ELF-1 (cell line): ENCODE results near the gene RCAN2.
"Not testable (repeated sequence)": the region's sequence is repeated elsewhere in the genome, so short reads cannot be mapped to it uniquely, and the experiment has no call there.

Source experiments
- DNase-seq: peaks from one replicate; pipeline ENCODE4 v3.0.0-alpha.2; 2016; ENCODE audit warnings: low read depth, low spot score

RCAN2 gene

GRCh38 chr6:46387728-46388127 is 103.5 kb downstream of the RCAN2 start:
- DNase-seq: not testable (repeated sequence)

GRCh38 chr6:46381579-46381978 is 109.7 kb downstream of the RCAN2 start:
- DNase-seq: no peak

- DNase-seq: no peak
Observed at GRCh38 chr6:46381057-46381456, 110.2 kb downstream of the RCAN2 start.

GRCh38 chr6:46380152-46380807 is 111.0 kb downstream of the RCAN2 start:
- no peak for DNase-seq

- DNase-seq: no peak
Observed at GRCh38 chr6:46378882-46379416, 112.3 kb downstream of the RCAN2 start.

GRCh38 chr6:46378161-46378881 is 112.9 kb downstream of the RCAN2 start:
- no peak for DNase-seq

- no peak for DNase-seq
Observed at GRCh38 chr6:46377209-46377608, 114.0 kb downstream of the RCAN2 start.

GRCh38 chr6:46376562-46377061 is 114.6 kb downstream of the RCAN2 start:
- DNase-seq: no peak

GRCh38 chr6:46370622-46371021 is 120.6 kb downstream of the RCAN2 start:
- peak; percentile 16 for DNase-seq

GRCh38 chr6:46368169-46368536 is 123.1 kb downstream of the RCAN2 start:
- DNase-seq: no peak

GRCh38 chr6:46367354-46368168 is 123.7 kb downstream of the RCAN2 start:
- no peak for DNase-seq

GRCh38 chr6:46366190-46366900 is 124.9 kb downstream of the RCAN2 start:
- peak; percentile 60 for DNase-seq

- no peak for DNase-seq
Observed at GRCh38 chr6:46357591-46357990, 133.7 kb downstream of the RCAN2 start.

GRCh38 chr6:46356543-46356942 is 134.7 kb downstream of the RCAN2 start:
- DNase-seq: no peak

GRCh38 chr6:46353528-46353927 is 137.7 kb downstream of the RCAN2 start:
- DNase-seq: no peak

GRCh38 chr6:46352541-46353268 is 138.5 kb downstream of the RCAN2 start:
- peak; percentile 2 for DNase-seq

- no peak for DNase-seq
Observed at GRCh38 chr6:46350714-46351113, 140.5 kb downstream of the RCAN2 start.

GRCh38 chr6:46347669-46348068 is 143.6 kb downstream of the RCAN2 start:
- DNase-seq: no peak

- no peak for DNase-seq
Observed at GRCh38 chr6:46340246-46340645, 151.0 kb downstream of the RCAN2 start.

GRCh38 chr6:46338131-46338530 is 153.1 kb downstream of the RCAN2 start:
- DNase-seq: no peak

GRCh38 chr6:46334442-46334841 is 156.8 kb downstream of the RCAN2 start:
- DNase-seq: peak; percentile 12
